ENCODE data around the gene NLRC5.

Gene NLRC5, protein sequence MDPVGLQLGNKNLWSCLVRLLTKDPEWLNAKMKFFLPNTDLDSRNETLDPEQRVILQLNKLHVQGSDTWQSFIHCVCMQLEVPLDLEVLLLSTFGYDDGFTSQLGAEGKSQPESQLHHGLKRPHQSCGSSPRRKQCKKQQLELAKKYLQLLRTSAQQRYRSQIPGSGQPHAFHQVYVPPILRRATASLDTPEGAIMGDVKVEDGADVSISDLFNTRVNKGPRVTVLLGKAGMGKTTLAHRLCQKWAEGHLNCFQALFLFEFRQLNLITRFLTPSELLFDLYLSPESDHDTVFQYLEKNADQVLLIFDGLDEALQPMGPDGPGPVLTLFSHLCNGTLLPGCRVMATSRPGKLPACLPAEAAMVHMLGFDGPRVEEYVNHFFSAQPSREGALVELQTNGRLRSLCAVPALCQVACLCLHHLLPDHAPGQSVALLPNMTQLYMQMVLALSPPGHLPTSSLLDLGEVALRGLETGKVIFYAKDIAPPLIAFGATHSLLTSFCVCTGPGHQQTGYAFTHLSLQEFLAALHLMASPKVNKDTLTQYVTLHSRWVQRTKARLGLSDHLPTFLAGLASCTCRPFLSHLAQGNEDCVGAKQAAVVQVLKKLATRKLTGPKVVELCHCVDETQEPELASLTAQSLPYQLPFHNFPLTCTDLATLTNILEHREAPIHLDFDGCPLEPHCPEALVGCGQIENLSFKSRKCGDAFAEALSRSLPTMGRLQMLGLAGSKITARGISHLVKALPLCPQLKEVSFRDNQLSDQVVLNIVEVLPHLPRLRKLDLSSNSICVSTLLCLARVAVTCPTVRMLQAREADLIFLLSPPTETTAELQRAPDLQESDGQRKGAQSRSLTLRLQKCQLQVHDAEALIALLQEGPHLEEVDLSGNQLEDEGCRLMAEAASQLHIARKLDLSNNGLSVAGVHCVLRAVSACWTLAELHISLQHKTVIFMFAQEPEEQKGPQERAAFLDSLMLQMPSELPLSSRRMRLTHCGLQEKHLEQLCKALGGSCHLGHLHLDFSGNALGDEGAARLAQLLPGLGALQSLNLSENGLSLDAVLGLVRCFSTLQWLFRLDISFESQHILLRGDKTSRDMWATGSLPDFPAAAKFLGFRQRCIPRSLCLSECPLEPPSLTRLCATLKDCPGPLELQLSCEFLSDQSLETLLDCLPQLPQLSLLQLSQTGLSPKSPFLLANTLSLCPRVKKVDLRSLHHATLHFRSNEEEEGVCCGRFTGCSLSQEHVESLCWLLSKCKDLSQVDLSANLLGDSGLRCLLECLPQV (N-terminal part only)

DNA sequence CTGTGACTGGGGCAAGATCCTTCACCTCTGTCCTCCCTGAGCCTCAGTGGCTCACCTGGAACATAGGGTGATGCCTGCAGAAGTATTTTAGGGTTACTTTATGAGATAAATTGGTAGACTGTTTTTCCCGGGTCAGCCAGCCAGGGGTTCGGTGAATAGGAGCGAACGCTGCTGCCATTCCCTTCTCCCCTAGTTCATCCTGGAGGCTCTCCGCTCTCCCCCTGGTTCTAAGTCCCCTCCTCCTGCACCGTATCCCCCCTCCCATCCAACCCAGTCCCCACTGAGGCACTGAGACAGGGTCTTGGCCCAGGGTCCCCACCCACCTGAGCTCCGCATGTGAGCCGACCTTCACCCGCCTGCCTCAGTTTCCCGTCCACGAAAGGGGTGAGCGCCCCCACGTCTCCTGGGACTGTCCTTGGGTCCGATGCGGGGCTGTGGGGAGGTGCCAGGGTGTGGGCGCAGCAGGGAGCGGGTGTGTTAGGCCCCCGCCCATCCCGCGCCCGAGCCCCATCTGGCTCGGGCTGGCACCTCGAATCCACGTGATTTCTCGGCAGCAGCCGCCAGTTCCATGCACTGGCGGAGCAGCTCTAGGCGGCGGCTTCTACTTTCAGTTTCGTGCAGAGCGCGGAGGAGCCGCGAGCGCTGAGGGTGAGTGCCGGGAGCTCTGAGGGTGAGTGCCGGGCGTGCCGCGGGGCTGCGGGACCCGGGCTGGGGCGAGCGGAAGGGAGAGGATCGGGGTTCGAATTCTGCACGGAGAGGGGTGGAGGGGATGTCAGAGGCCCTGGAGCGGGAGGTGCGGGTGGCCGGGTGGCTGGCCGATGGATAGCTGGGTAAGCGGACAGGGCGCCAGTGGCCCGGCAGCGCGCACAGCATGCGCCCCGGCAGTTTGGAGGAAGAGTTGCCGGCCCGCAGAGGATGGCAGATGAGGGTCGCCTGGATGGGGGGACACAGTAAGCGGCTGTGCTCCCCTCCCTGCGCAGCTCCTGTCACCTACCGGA lies at the start of gene NLRC5:
NLRC5 (plus strand) TSS at position 610 of the 998 bp plus-strand sequence. CDS start 31,156 bp downstream, outside the sequence.
- Mint-ChIP-seq H3K4me1 (ENCODE audit: low read depth) (peaks cover 56% of the 10 kb centered on the region), H3K36me3 (ENCODE audit: low read depth) (peaks cover 69% of the 10 kb centered on the region), H3K27ac (peak within 1 kb of the TSS; percentile 97), H3K4me3 (peak within 1 kb of the TSS; percentile 87), H3K9me3 (no peaks in the 10 kb centered on the region), H3K27me3 (ENCODE audit: low read depth) (no peaks in the 10 kb centered on the region)
- peak; percentile 87 for DNase-seq (ENCODE audit: low spot score)

DNA sequence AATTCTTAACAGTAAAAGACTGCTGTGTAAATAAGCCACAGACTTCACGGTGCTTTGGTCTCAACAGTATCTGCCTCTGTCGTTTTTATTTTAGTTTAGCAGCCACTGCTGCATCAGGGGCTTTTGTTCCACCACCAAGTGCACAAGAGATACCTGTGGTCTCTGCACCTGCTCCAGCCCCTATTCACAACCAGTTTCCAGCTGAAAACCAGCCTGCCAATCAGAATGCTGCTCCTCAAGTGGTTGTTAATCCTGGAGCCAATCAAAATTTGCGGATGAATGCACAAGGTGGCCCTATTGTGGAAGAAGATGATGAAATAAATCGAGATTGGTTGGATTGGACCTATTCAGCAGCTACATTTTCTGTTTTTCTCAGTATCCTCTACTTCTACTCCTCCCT lies 49.6 kb upstream of the NLRC5 start:
- peaks cover 88% of the 10 kb centered on the region for H3K36me3 Mint-ChIP-seq (ENCODE audit: low read depth)

GRCh38 chr16:56941092-56941491 lies 48.3 kb upstream of the NLRC5 start:
- Mint-ChIP-seq H3K27me3 (ENCODE audit: low read depth) (no peaks in the 10 kb centered on the region), H3K4me3 (no peak overlapping the region), H3K9me3 (no peaks in the 10 kb centered on the region), H3K36me3 (ENCODE audit: low read depth) (peaks cover 85% of the 10 kb centered on the region), H3K27ac (no peak overlapping the region), H3K4me1 (ENCODE audit: low read depth) (peaks cover 55% of the 10 kb centered on the region)
- DNase-seq (ENCODE audit: low spot score): no peak

More for the DNA sequence above, 49.6 kb upstream of the NLRC5 start:
- Mint-ChIP-seq H3K4me3 (peak overlapping the region; percentile 79), H3K9me3 (no peaks in the 10 kb centered on the region), H3K4me1 (ENCODE audit: low read depth) (peaks cover 65% of the 10 kb centered on the region), H3K27ac (peak overlapping the region; percentile 84), H3K27me3 (ENCODE audit: low read depth) (no peaks in the 10 kb centered on the region)
- DNase-seq (ENCODE audit: low spot score): no peak

DNA sequence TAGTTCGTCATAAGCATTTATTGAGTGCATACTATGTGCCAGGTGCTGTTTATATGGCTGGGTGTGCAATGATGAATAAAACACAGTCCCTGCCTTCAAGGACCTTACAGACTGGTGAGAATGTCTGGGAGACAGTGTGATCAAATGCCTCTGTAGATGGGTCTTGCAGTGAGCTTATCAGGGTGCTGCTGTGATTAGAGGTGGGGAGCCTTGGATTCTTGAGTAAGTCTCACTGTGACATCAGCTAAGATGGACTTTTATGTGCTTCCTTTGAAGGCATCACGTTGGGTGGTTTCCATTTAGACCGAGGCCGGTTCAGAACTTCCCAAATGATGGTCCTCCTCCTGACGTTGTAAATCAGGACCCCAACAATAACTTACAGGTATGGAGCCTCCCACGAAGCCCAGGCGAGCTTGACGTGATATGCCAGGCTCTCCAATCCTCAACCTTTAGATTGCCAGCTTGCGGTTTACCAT lies 47.5 kb upstream of the NLRC5 start:
- Mint-ChIP-seq H3K9me3 (no peaks in the 10 kb centered on the region), H3K27me3 (ENCODE audit: low read depth) (no peaks in the 10 kb centered on the region), H3K27ac (no peak overlapping the region), H3K4me3 (no peak overlapping the region), H3K4me1 (ENCODE audit: low read depth) (peaks cover 54% of the 10 kb centered on the region), H3K36me3 (ENCODE audit: low read depth) (peaks cover 82% of the 10 kb centered on the region)
- no peak for DNase-seq (ENCODE audit: low spot score)

DNA sequence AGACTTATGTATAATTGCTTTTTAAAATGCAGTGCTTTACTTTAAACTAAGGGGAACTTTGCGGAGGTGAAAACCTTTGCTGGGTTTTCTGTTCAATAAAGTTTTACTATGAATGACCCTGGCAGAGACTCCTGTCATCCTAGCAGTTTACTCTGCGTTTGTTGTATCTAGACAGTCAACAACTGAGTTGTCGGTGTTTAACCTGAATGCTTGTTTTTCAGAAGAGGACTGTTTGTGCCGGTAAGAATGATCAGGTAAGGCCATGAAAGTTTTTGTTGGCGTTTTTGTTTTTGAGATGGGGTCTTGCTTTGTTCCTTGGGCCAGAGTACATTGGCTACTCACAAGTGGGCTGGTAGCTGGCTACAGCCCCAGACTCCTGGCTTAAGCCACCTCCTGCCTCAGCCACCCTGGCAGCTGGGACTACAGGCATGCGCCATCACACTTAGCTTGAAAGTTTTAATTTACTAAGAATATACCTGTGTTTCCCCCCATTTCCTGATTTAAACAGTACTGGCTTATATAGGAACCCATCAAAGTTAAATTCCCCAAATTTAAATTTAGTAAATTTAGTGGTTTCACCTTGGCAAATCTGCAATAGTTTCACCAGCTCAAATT lies 45.5 kb upstream of the NLRC5 start:
- no peaks in the 10 kb centered on the region for H3K9me3 Mint-ChIP-seq
- H3K36me3 Mint-ChIP-seq (ENCODE audit: low read depth): peaks cover 66% of the 10 kb centered on the region
- H3K27ac Mint-ChIP-seq: peak overlapping the region; percentile 26
- H3K4me3 Mint-ChIP-seq: no peak overlapping the region
- no peaks in the 10 kb centered on the region for H3K27me3 Mint-ChIP-seq (ENCODE audit: low read depth)
- H3K4me1 Mint-ChIP-seq (ENCODE audit: low read depth): peaks cover 42% of the 10 kb centered on the region
- DNase-seq (ENCODE audit: low spot score): no peak

GRCh38 chr16:56944954-56945839 lies 44.2 kb upstream of the NLRC5 start:
- no peak overlapping the region for H3K4me3 Mint-ChIP-seq
- H3K27ac Mint-ChIP-seq: peak overlapping the region; percentile 66
- peaks cover 55% of the 10 kb centered on the region for H3K36me3 Mint-ChIP-seq (ENCODE audit: low read depth)
- H3K4me1 Mint-ChIP-seq (ENCODE audit: low read depth): peaks cover 33% of the 10 kb centered on the region
- DNase-seq (ENCODE audit: low spot score): no peak
- no peaks in the 10 kb centered on the region for H3K9me3 Mint-ChIP-seq
- H3K27me3 Mint-ChIP-seq (ENCODE audit: low read depth): no peaks in the 10 kb centered on the region

- Mint-ChIP-seq H3K27me3 (ENCODE audit: low read depth) (no peaks in the 10 kb centered on the region), H3K4me1 (ENCODE audit: low read depth) (peaks cover 33% of the 10 kb centered on the region), H3K9me3 (no peaks in the 10 kb centered on the region), H3K4me3 (no peak overlapping the region), H3K36me3 (ENCODE audit: low read depth) (peaks cover 49% of the 10 kb centered on the region), H3K27ac (no peak overlapping the region)
- no peak for DNase-seq (ENCODE audit: low spot score)
Measured at GRCh38 chr16:56945847-56946527, 43.4 kb upstream of the NLRC5 start.

- no peak for DNase-seq (ENCODE audit: low spot score)
- no peaks in the 10 kb centered on the region for H3K27me3 Mint-ChIP-seq (ENCODE audit: low read depth)
- H3K27ac Mint-ChIP-seq: peak overlapping the region; percentile 35
- peaks cover 33% of the 10 kb centered on the region for H3K4me1 Mint-ChIP-seq (ENCODE audit: low read depth)
- peaks cover 42% of the 10 kb centered on the region for H3K36me3 Mint-ChIP-seq (ENCODE audit: low read depth)
- H3K4me3 Mint-ChIP-seq: no peak overlapping the region
- H3K9me3 Mint-ChIP-seq: no peaks in the 10 kb centered on the region
Measured at GRCh38 chr16:56946767-56947603, 42.4 kb upstream of the NLRC5 start.

GRCh38 chr16:56947604-56947995 lies 41.8 kb upstream of the NLRC5 start:
- Mint-ChIP-seq H3K36me3 (ENCODE audit: low read depth) (peaks cover 36% of the 10 kb centered on the region), H3K4me1 (ENCODE audit: low read depth) (peaks cover 30% of the 10 kb centered on the region), H3K4me3 (no peak overlapping the region), H3K27ac (no peak overlapping the region), H3K9me3 (no peaks in the 10 kb centered on the region), H3K27me3 (ENCODE audit: low read depth) (no peaks in the 10 kb centered on the region)
- no peak for DNase-seq (ENCODE audit: low spot score)

DNA sequence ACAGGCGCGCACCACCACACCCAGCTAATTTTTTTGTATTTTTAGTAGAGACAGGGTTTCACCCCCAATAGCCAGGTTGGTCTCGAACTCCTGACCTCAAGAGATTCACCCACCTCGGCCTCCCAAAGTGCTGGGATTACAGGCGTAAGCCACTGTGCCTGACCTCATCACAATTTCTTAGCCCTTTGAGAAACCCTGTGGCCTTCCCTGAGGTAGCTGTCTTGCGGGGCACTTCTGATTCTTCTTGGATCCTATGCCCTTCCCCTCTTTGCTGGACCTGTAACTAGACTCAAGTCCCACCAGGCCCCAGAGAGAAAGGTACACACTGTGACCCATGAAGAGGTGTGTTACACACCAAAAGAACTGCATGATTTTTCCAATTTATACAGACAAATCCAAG lies 41.1 kb upstream of the NLRC5 start:
- no peak overlapping the region for H3K27ac Mint-ChIP-seq
- H3K27me3 Mint-ChIP-seq (ENCODE audit: low read depth): no peaks in the 10 kb centered on the region

GRCh38 chr16:56950051-56950450 lies 39.3 kb upstream of the NLRC5 start:
- no peak for DNase-seq (ENCODE audit: low spot score)
- peaks cover 18% of the 10 kb centered on the region for H3K4me1 Mint-ChIP-seq (ENCODE audit: low read depth)
- H3K27me3 Mint-ChIP-seq (ENCODE audit: low read depth): no peaks in the 10 kb centered on the region
- H3K36me3 Mint-ChIP-seq (ENCODE audit: low read depth): peaks cover 14% of the 10 kb centered on the region
- H3K27ac Mint-ChIP-seq: peak overlapping the region; percentile 65
- H3K9me3 Mint-ChIP-seq: no peaks in the 10 kb centered on the region
- H3K4me3 Mint-ChIP-seq: no peak overlapping the region

More for the DNA sequence above, 41.1 kb upstream of the NLRC5 start:
- Mint-ChIP-seq H3K4me3 (no peak overlapping the region), H3K36me3 (ENCODE audit: low read depth) (peaks cover 30% of the 10 kb centered on the region), H3K9me3 (no peaks in the 10 kb centered on the region), H3K4me1 (ENCODE audit: low read depth) (peaks cover 26% of the 10 kb centered on the region)
- DNase-seq (ENCODE audit: low spot score): no peak

Data from T-helper 2 cell treated with Interferon-gamma antibody and Interleukin-4, amounts not matched to agents 5 μg/mL and 100 μg/mL, for 36 hours (primary cell).